K562 (cell line): Measurements from ENCODE around the gene TPO. TPM values are rescaled to one million over a fixed set of nuclear protein-coding genes. Genes with fewer than 3 reads are reported as not detected.

Experiments used
- ATAC-seq: fragments of 200-7000 bp; cut with Tn5 transposase; 3 replicates; pipeline ENCODE4 v1.9.1; 2020; ENCODE audit warnings: moderate library complexity
- BruUV-seq: library from RNA; stranded (reverse); fragments of 400-500 nt; replicated peaks from 2 replicates; lab custom pipeline; 2021; lab: Mats Ljungman, UMichigan
- CTCF ChIA-PET: fragments of 300-600 bp; formaldehyde crosslinking; extraction: SDS; loops from one replicate; lab custom pipeline; 2021; ENCODE audit warnings: low intra/inter-chr PET ratio; lab: Yijun Ruan, JAX
- POLR2A ChIA-PET: fragments of 300-600, 350-650 bp; sonication (Branson Sonifier 250); formaldehyde crosslinking; extraction: SDS; loops from one replicate; lab custom pipeline; 2021; ENCODE audit warnings: antibody characterized with exemption, inconsistent platforms; lab: Yijun Ruan, JAX
- DNase-seq, 4 experiments: peaks; one replicate each; pipeline versions ENCODE4 v3.0.0 to v3.0.0-alpha.2; 2011 to 2018; ENCODE audit warnings: low spot score in 3 of 4, mixed read lengths in 3 of 4; ENCODE audit errors: extremely low read depth in 1 of 4
- FAIRE-seq: peaks from 2 replicates; lab custom pipeline; 2011; peaks lifted over from hg19 to GRCh38; lab: Jason Lieb, UNC
- H2AFZ ChIP-seq: 2 replicates; pipeline ENCODE4 v1.6.0; 2011; ENCODE audit warnings: low read depth, low read length, control low read depth, inconsistent platforms
- H3K27ac ChIP-seq: fragments of 200-600 bp; 3 replicates; pipeline ENCODE4 v1.8.0; 2011; ENCODE audit warnings: low read depth, mild to moderate bottlenecking, control low read depth, inconsistent platforms, low read length, moderate library complexity, mixed read lengths; ENCODE audit errors: extremely low read depth
- H3K27me3 ChIP-seq, 2 experiments: fragments of 300-600 bp in 1 of 2; 2 replicates in 1 of 2; 3 replicates in 1 of 2; pipeline versions ENCODE4 v1.6.0 to v1.8.0; 2011; ENCODE audit warnings: inconsistent platforms in 2 of 2, low read length in 2 of 2, mild to moderate bottlenecking in 1 of 2, mixed read lengths in 1 of 2, moderate library complexity in 1 of 2; ENCODE audit not compliant: control insufficient read depth in 2 of 2, insufficient read depth in 2 of 2
- H3K36me3 ChIP-seq: fragments of 300-600 bp; 3 replicates; pipeline ENCODE4 v1.8.0; 2011; ENCODE audit warnings: mild to moderate bottlenecking, low read length, inconsistent platforms; ENCODE audit not compliant: control insufficient read depth, insufficient read depth
- H3K4me1 ChIP-seq, 2 experiments: fragments of 200-600 bp in 1 of 2; replicated peaks in 1 of 2; 2 replicates in 1 of 2; 3 replicates in 1 of 2; pipeline versions ENCODE4 v1.5.1 to v1.8.0; 2011; ENCODE audit warnings: inconsistent platforms in 2 of 2, low read length in 2 of 2, mild to moderate bottlenecking in 1 of 2, mixed read lengths in 1 of 2, moderate library complexity in 1 of 2; ENCODE audit not compliant: control insufficient read depth in 2 of 2, insufficient read depth in 2 of 2
- H3K4me2 ChIP-seq: 2 replicates; pipeline ENCODE4 v1.6.1; 2011; ENCODE audit warnings: low read length, control low read depth, inconsistent platforms, mixed read lengths; ENCODE audit not compliant: insufficient read depth
- H3K4me3 ChIP-seq: fragments of 200-600 bp; sonication (generic), shearing (Covaris generic); 2 replicates; pipeline ENCODE4 v1.5.1; 2016; ENCODE audit warnings: control low read depth, inconsistent platforms
- H3K79me2 ChIP-seq: fragments of 200-600 bp; 3 replicates; pipeline ENCODE4 v1.8.0; 2011; ENCODE audit warnings: low read length, inconsistent platforms; ENCODE audit not compliant: control insufficient read depth, insufficient read depth
- H3K9ac ChIP-seq, 2 experiments: 2 replicates each; pipeline versions ENCODE4 v1.6.0 to v1.6.1; 2011; ENCODE audit warnings: low read depth in 2 of 2, low read length in 2 of 2, control low read depth in 1 of 2, inconsistent platforms in 1 of 2, mild to moderate bottlenecking in 1 of 2, mixed read lengths in 1 of 2; ENCODE audit not compliant: insufficient read depth in 1 of 2
- H3K9me1 ChIP-seq: one replicate; pipeline ENCODE4 v1.6.0; 2011; ENCODE audit warnings: inconsistent platforms, mild to moderate bottlenecking, low read length, moderate library complexity; ENCODE audit not compliant: control insufficient read depth, insufficient read depth
- H3K9me3 ChIP-seq: replicated peaks from 2 replicates; pipeline ENCODE4 v1.5.1; 2011; ENCODE audit warnings: low read depth, low read length, inconsistent platforms; ENCODE audit not compliant: control insufficient read depth, insufficient read depth
- H4K20me1 ChIP-seq: replicated peaks from 2 replicates; pipeline ENCODE4 v1.6.1; 2011; ENCODE audit warnings: low read length, inconsistent platforms, mixed read lengths; ENCODE audit not compliant: control insufficient read depth, insufficient read depth
- BDP1 ChIP-seq: IDR thresholded peaks from 3 replicates; pipeline ENCODE4 v1.6.1; 2011; ENCODE audit not compliant: insufficient read length, insufficient read depth
- ELF1 ChIP-seq: fragments of 200-800 bp; sonication (Bioruptor generic); IDR thresholded peaks from 2 replicates; pipeline ENCODE4 v1.6.1; 2016; ENCODE audit warnings: missing genetic modification characterization, missing compliant biosample characterization
- GABPB1 ChIP-seq: sonication (generic); formaldehyde crosslinking; IDR thresholded peaks from 2 replicates; pipeline ENCODE4 v1.8.0; 2022; ENCODE audit warnings: mild to moderate bottlenecking, missing genetic modification reagents
- ILF3 ChIP-seq: fragments of 450-650 bp; IDR thresholded peaks from 2 replicates; pipeline ENCODE4 v1.6.1; 2018; ENCODE audit warnings: antibody characterized with exemption, mild to moderate bottlenecking, moderate library complexity, borderline replicate concordance
- IRF2 ChIP-seq: sonication (generic); formaldehyde crosslinking; IDR thresholded peaks from 2 replicates; pipeline ENCODE4 v1.8.1; 2022; ENCODE audit warnings: mild to moderate bottlenecking, missing genetic modification reagents
- KAT2B ChIP-seq: IDR thresholded peaks from one replicate; pipeline ENCODE4 v1.6.1; 2012; ENCODE audit warnings: low read depth, mild to moderate bottlenecking, control low read depth, inconsistent platforms, low read length, moderate library complexity
- KLF1 ChIP-seq: fragments of 450-650 bp; IDR thresholded peaks from 2 replicates; pipeline ENCODE4 v1.6.1; 2016; ENCODE audit warnings: missing genetic modification characterization, missing compliant biosample characterization
- L3MBTL2 ChIP-seq: fragments of 450-650 bp; IDR thresholded peaks from 2 replicates; pipeline ENCODE4 v1.6.1; 2016; ENCODE audit warnings: mild to moderate bottlenecking, moderate library complexity
- MBD2 ChIP-seq: sonication (generic); IDR thresholded peaks from 2 replicates; pipeline ENCODE4 v1.6.1; 2016; ENCODE audit warnings: low read depth, borderline replicate concordance
- MTA2 ChIP-seq: fragments of 450-650 bp; IDR thresholded peaks from 2 replicates; pipeline ENCODE4 v1.6.1; 2016; ENCODE audit warnings: low read depth
- PYGO2 ChIP-seq: fragments of 450-650 bp; IDR thresholded peaks from 2 replicates; pipeline ENCODE4 v1.6.1; 2016; ENCODE audit warnings: mild to moderate bottlenecking, missing genetic modification characterization, moderate library complexity, missing compliant biosample characterization
- SLC30A9 ChIP-seq: fragments of 250-450 bp; sonication (Bioruptor Pico); IDR thresholded peaks from 2 replicates; pipeline ENCODE4 v1.8.0; 2022; ENCODE audit warnings: mild to moderate bottlenecking, moderate library complexity
- ZNF347 ChIP-seq: fragments of 450-650 bp; formaldehyde crosslinking; IDR thresholded peaks from 2 replicates; pipeline ENCODE4 v1.4.0; 2020; ENCODE audit warnings: low read depth, mild to moderate bottlenecking, moderate library complexity
- WGBS: fragments of 100-300 bp; shearing (Covaris generic); methylation state at CpG from one replicate; pipeline ENCODE4 v1.1.6; 2016; ENCODE audit warnings: low coverage, mixed read lengths; ENCODE audit not compliant: insufficient coverage; ENCODE audit errors: missing lambda C conversion rate; 5-methylcytosine and 5-hydroxymethylcytosine counted together
- in situ Hi-C: fragments of 300-500 bp; cut with MboI; formaldehyde crosslinking; loops from 4 replicates; pipeline ENCODE4 v1.15.0; 2018; ENCODE audit warnings: inconsistent platforms, mixed read lengths
- intact Hi-C: fragments of 100-400 bp; cut with micrococcal nuclease; formaldehyde crosslinking; loops from 2 replicates; pipeline ENCODE4 v1.14.2; 2022
- polyA plus RNA-seq, 8 experiments: library from polyadenylated mRNA; depleted of rRNA in 4 of 8; stranded (reverse) in 5 of 8; unstranded in 3 of 8; fragments of >200 nt; fragmentation: Nextera tagmentation in 2 of 8; fragmentation: Illumina TruSeq in 1 of 8; extraction: Ambion mirVana in 2 of 8; extraction: Trizol in 1 of 8; gene quantifications; 2 replicates each; pipeline versions ENCODE4 v1.2.1 to v1.2.3, GENCODE V29; 2011 to 2014; ENCODE audit warnings: inconsistent platforms in 1 of 8, missing spikeins in 1 of 8
- total RNA-seq, 7 experiments: library from RNA; depleted of rRNA in 6 of 7; stranded (reverse); fragments of >200 nt in 6 of 7; fragmentation: Illumina TruSeq in 2 of 7; extraction: Trizol in 2 of 7; gene quantifications; 2 replicates each; pipeline versions ENCODE4 v1.2.1 to v1.2.3, GENCODE V29; 2011 to 2021; ENCODE audit warnings: low replicate concordance in 1 of 7
- TF ChIP-seq, protein P1 (sequence below): IDR thresholded peaks from 2 replicates; pipeline ENCODE4 v1.6.1; 2014; ENCODE audit warnings: antibody characterized with exemption
- TF ChIP-seq, protein P2 (sequence below): fragments of 450-650 bp; IDR thresholded peaks from 2 replicates; pipeline ENCODE4 v1.6.1; 2016; ENCODE audit warnings: antibody characterized with exemption

The TPO gene
- total and polyA plus RNA-seq, 9 of the 15 experiments (the other 6 are each of a cell fraction or from before 2014, with no cell fraction given), result not detected

DNA sequence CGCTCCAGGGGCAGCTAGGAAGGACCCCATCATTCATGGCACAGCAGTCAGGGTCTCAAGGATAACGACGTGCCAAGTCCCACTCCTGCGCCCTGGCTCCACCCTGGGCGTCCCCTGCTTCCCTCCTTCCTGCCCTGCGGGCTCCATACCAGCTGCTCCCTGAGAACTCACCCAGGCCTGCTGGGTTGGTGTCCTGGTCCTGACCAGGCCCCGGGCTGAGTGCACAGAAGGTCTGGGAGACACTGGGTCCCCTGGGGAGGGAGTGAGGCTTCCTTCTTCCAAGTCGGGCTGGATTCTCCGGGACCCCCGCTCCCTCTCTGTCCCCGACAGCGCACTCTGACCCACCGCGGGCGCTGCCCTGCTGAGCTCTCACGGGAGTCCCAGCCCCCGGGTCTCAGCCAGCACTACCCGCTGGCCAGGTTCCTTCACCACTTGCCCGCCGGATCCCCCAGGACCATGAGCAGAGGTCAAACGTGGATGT is 170.8 kb downstream of the TPO start:
- no peaks in the 10 kb centered on the region for H3K9me1 ChIP-seq
- no peaks in the 10 kb centered on the region for H4K20me1 ChIP-seq
- CTCF ChIA-PET, result no interaction called here
- no peak for DNase-seq
- no peak overlapping the region for H3K4me2 ChIP-seq
- FAIRE-seq, result no peak
- H3K79me2 ChIP-seq, result no peaks in the 10 kb centered on the region
- intact Hi-C loops, result no loop called here
- in situ Hi-C loops, result no loop called here
- POLR2A ChIA-PET, result no interaction called here
- no peak for TF ChIP-seq ELF1 (tag)
- TF ChIP-seq GABPB1, result no peak
- no peak for TF ChIP-seq MBD2
- TF ChIP-seq SLC30A9 (CRISPR knock-in tag), result no peak
- TF ChIP-seq KLF1 (tag), result no peak
- TF ChIP-seq PYGO2 (tag), result no peak
- TF ChIP-seq BDP1, result no peak
- TF ChIP-seq IRF2 (CRISPR knock-in tag), result no peak
- TF ChIP-seq KAT2B, result no peak
- TF ChIP-seq, protein P1, sequence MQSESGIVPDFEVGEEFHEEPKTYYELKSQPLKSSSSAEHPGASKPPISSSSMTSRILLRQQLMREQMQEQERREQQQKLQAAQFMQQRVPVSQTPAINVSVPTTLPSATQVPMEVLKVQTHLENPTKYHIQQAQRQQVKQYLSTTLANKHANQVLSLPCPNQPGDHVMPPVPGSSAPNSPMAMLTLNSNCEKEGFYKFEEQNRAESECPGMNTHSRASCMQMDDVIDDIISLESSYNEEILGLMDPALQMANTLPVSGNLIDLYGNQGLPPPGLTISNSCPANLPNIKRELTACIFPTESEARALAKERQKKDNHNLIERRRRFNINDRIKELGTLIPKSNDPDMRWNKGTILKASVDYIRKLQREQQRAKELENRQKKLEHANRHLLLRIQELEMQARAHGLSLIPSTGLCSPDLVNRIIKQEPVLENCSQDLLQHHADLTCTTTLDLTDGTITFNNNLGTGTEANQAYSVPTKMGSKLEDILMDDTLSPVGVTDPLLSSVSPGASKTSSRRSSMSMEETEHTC, result no peak
- TF ChIP-seq MTA2, result no peak
- TF ChIP-seq L3MBTL2, result no peak
- TF ChIP-seq, protein P2, sequence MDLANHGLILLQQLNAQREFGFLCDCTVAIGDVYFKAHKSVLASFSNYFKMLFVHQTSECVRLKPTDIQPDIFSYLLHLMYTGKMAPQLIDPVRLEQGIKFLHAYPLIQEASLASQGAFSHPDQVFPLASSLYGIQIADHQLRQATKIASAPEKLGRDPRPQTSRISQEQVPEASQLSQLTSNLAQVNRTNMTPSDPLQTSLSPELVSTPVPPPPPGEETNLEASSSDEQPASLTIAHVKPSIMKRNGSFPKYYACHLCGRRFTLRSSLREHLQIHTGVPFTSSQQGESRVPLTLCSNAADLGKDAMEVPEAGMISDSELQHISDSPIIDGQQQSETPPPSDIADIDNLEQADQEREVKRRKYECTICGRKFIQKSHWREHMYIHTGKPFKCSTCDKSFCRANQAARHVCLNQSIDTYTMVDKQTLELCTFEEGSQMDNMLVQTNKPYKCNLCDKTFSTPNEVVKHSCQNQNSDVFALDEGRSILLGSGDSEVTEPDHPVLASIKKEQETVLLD, result no peak
- no peak for TF ChIP-seq ZNF347
- no peak for TF ChIP-seq ILF3
- WGBS, result 1% methylated on average over 20 of the region's 21 CpGs
- no peak overlapping the region for H3K4me3 ChIP-seq
- H2AFZ ChIP-seq, result no peak overlapping the region
- peaks cover 7 to 40% of the 10 kb centered on the region in 2 experiments; a peak in 4 of 5 replicates for H3K27me3 ChIP-seq
- BruUV-seq, result no TSS peak
- no peak overlapping the region for H3K27ac ChIP-seq
- ATAC-seq, result no peak
- H3K36me3 ChIP-seq, result no peaks in the 10 kb centered on the region
- no peak overlapping the region for H3K9ac ChIP-seq
- H3K9me3 ChIP-seq, result no peaks in the 10 kb centered on the region
- H3K4me1 ChIP-seq, result no peaks in the 10 kb centered on the region
